Measurements from ENCODE around the gene BEAN1.

DNA sequence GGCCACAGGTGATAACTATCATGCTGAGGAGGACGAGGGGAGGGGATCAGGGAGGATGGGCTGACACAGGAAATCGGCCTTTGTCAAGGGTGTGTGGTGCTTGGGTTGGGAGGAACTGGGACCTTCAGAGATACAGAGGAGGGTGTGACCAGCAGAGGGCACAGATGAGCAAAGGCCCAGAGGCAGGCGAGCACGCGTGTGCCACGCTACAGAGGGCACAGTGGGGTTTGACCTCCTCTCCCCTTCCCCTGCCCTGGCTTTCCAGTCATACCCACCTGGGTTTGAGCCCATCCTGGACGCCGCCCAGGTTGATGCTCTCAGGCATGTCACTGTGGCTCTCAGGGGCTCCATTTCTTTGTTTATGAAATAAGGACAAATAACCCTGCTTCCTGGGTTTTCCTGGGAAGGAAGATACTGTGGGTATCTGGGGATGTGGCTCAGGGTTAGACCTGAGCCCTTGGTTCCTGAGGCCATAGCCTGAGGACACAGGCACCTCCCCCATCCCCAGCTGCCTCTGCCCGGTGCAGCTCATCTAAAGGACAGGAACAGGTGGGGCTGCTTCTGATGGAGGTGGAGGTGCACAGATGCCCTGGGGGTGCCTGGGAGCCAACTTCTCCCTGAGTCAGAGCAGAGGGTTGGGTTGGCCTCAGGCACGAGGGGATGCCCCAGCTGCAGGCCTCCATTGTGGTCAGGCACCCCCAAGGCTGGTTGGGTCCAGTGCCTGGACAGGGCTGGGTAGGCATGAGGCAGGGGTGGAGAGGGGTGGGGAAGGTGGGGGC lies 51.8 kb downstream of the BEAN1 start:
- TF ChIP-seq, protein P1, sequence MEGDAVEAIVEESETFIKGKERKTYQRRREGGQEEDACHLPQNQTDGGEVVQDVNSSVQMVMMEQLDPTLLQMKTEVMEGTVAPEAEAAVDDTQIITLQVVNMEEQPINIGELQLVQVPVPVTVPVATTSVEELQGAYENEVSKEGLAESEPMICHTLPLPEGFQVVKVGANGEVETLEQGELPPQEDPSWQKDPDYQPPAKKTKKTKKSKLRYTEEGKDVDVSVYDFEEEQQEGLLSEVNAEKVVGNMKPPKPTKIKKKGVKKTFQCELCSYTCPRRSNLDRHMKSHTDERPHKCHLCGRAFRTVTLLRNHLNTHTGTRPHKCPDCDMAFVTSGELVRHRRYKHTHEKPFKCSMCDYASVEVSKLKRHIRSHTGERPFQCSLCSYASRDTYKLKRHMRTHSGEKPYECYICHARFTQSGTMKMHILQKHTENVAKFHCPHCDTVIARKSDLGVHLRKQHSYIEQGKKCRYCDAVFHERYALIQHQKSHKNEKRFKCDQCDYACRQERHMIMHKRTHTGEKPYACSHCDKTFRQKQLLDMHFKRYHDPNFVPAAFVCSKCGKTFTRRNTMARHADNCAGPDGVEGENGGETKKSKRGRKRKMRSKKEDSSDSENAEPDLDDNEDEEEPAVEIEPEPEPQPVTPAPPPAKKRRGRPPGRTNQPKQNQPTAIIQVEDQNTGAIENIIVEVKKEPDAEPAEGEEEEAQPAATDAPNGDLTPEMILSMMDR (IDR thresholded peaks at IDR 0.05): peak in 5 of 7 experiments; percentile 50 to 77 (median 58)
- no peak for TF ChIP-seq POLR2A (IDR thresholded peaks at IDR 0.05)
